SK-MEL-5 (cell line): Measurements from ENCODE around the gene LECT2. TPM values are rescaled to one million over a fixed set of nuclear protein-coding genes. Genes with fewer than 3 reads are reported as not detected.

Experiments
- DNase-seq: peaks from one replicate; pipeline ENCODE4 v3.0.0-alpha.2; 2016; ENCODE audit warnings: low read depth, low spot score
- in situ Hi-C: cut with HindIII; loops from 2 replicates; pipeline ENCODE4 v1.10.0; 2016; ENCODE audit warnings: low sequenced_read_pairs, high pct_unique_total_duplicates, low pct_unique_long_range_greater_than_20kb
- polyA plus RNA-seq, 2 experiments: library from polyadenylated mRNA; depleted of rRNA; stranded (reverse); fragments of >200 nt; gene quantifications; 2 replicates each; pipeline ENCODE4 v1.2.3, GENCODE V29; 2015
- total RNA-seq: library from RNA; depleted of rRNA; stranded (reverse); fragments of >200 nt; shearing (Covaris generic); gene quantifications from 2 replicates; pipeline ENCODE4 v1.2.3, GENCODE V29; 2014; rRNA removed

The LECT2 gene
- total RNA-seq = not detected in 2 replicates
- polyA plus RNA-seq (2015; cell fraction: cytosol; rRNA removed) = not detected in 2 replicates
- polyA plus RNA-seq (2015; cell fraction: nucleus; rRNA removed) = not detected in 2 replicates

GRCh38 chr5:135954899-135955298 lies at the start of gene LECT2:
Gene LECT2 (minus strand): TSS chr5:135954983. CDS start chr5:135954833, 150 bp downstream.
- in situ Hi-C loops = no loop called here
- no peak for DNase-seq

- no peak for DNase-seq
- in situ Hi-C loops = no loop called here
These were observed 49.7 kb upstream of the LECT2 start for GRCh38 chr5:136004436-136004835.

- in situ Hi-C loops = no loop called here
- no peak for DNase-seq
These were observed 46.7 kb upstream of the LECT2 start for GRCh38 chr5:136001466-136001981.

- DNase-seq = no peak
- in situ Hi-C loops = no loop called here
These were observed 46.1 kb upstream of the LECT2 start for GRCh38 chr5:136000932-136001331.

GRCh38 chr5:136000147-136000546 lies 45.4 kb upstream of the LECT2 start:
- in situ Hi-C loops = no loop called here
- no peak for DNase-seq

- in situ Hi-C loops = no loop called here
- no peak for DNase-seq
These were observed 44.8 kb upstream of the LECT2 start for GRCh38 chr5:135999406-136000139.

GRCh38 chr5:135998889-135999288 lies 44.1 kb upstream of the LECT2 start:
- DNase-seq = no peak
- in situ Hi-C loops = no loop called here

- in situ Hi-C loops = no loop called here
- no peak for DNase-seq
These were observed 43.0 kb upstream of the LECT2 start for GRCh38 chr5:135997673-135998335.

- no peak for DNase-seq
- in situ Hi-C loops = no loop called here
These were observed 41.8 kb upstream of the LECT2 start for GRCh38 chr5:135996611-135997010.

GRCh38 chr5:135995976-135996375 lies 41.2 kb upstream of the LECT2 start:
- no peak for DNase-seq
- in situ Hi-C loops = no loop called here

- in situ Hi-C loops = no loop called here
- peak; percentile 97 for DNase-seq
These were observed 39.3 kb upstream of the LECT2 start for GRCh38 chr5:135993880-135994636.

GRCh38 chr5:135993335-135993879 lies 38.6 kb upstream of the LECT2 start:
- no peak for DNase-seq
- in situ Hi-C loops = no loop called here

GRCh38 chr5:135991429-135991828 lies 36.6 kb upstream of the LECT2 start:
- DNase-seq = no peak
- in situ Hi-C loops = no loop called here

- in situ Hi-C loops = no loop called here
- no peak for DNase-seq
These were observed 35.9 kb upstream of the LECT2 start for GRCh38 chr5:135990528-135991255.

- in situ Hi-C loops = no loop called here
- no peak for DNase-seq
These were observed 34.9 kb upstream of the LECT2 start for GRCh38 chr5:135989686-135990085.

GRCh38 chr5:135988546-135988945 lies 33.8 kb upstream of the LECT2 start:
- no peak for DNase-seq
- in situ Hi-C loops = no loop called here

- in situ Hi-C loops = no loop called here
- DNase-seq = no peak
These were observed 32.2 kb upstream of the LECT2 start for GRCh38 chr5:135986891-135987401.
